ENCODE data around the gene SNRNP27. TPM values are rescaled to one million over a fixed set of nuclear protein-coding genes. Genes with fewer than 3 reads are reported as not detected.
"Not testable (repeated sequence)": the region's sequence is repeated elsewhere in the genome, so short reads cannot be mapped to it uniquely, and the experiment has no call there.

The SNRNP27 gene
- total and polyA plus RNA-seq, 11 donors, result 37.5 to 97.8 (median 55.0) TPM

DNA sequence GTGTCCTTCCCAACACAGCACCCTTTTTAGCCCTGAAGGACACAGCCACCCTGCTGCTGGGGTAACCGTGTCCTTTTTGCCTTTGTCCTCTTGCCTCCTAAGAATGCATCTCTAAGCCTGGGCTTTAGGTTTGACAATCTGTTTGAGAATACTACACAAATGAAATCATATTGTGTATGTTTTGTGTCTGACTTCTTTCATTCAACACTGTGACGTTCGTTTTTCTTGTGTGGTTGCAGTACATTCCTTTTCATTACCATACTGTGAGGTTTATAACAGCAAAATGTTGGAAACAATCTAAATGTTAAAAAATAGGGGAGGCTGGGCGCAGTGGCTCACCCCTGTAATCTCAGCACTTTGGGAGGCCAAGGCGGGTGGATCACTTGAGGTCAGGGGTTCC is 56.5 kb downstream of the SNRNP27 start:
- no peak overlapping the region for H3K4me3 ChIP-seq
- no peak for TF ChIP-seq CTCF (IDR thresholded peaks at IDR 0.05)
- no peak for TF ChIP-seq POLR2A (IDR thresholded peaks at IDR 0.05)
- DNase-seq (no peak), ATAC-seq (no peak)
- H3K9me3 ChIP-seq, result no peaks in the 10 kb centered on the region
- no peaks in the 10 kb centered on the region for H3K36me3 ChIP-seq
- no peaks in the 10 kb centered on the region for H3K27me3 ChIP-seq
- intact Hi-C loops (cut with DNase I), result no loop called here
- peaks cover 0 to 30% (median 0%) of the 10 kb centered on the region in 12 donors for H3K4me1 ChIP-seq
- WGBS, 4 donors, result 83 to 90% (median 89%) methylated on average over 5 of the region's 5 CpGs
- H3K27ac ChIP-seq, result no peak overlapping the region

DNA sequence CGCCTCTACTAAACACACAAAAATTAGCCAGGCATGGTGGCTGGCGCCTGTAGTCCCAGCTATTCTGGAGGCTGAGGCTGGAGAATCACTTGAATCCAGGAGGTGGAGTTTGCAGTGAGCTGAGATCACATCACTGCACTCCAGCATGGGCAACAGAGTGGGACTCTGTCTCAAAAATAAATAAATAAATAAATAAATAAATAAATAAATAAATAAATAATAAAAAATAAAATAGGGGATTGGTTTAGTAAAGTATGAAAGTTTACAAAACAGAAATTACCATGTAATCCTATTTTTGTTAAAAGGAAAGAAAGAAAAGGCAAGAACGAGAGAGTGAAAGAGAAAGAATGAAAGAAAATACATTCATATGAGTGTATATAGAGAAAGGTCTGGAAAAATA is 56.9 kb downstream of the SNRNP27 start:
- H3K27me3 ChIP-seq; H3K27ac ChIP-seq; intact Hi-C loops (cut with DNase I); ATAC-seq; H3K4me3 ChIP-seq; H3K9me3 ChIP-seq; DNase-seq; H3K36me3 ChIP-seq: not testable (repeated sequence)
- peaks cover 0 to 27% (median 0%) of the 10 kb centered on the region in 12 donors for H3K4me1 ChIP-seq
- 91 to 98% (median 97%) methylated on average over 3 of the region's 3 CpGs for WGBS, 4 donors

DNA sequence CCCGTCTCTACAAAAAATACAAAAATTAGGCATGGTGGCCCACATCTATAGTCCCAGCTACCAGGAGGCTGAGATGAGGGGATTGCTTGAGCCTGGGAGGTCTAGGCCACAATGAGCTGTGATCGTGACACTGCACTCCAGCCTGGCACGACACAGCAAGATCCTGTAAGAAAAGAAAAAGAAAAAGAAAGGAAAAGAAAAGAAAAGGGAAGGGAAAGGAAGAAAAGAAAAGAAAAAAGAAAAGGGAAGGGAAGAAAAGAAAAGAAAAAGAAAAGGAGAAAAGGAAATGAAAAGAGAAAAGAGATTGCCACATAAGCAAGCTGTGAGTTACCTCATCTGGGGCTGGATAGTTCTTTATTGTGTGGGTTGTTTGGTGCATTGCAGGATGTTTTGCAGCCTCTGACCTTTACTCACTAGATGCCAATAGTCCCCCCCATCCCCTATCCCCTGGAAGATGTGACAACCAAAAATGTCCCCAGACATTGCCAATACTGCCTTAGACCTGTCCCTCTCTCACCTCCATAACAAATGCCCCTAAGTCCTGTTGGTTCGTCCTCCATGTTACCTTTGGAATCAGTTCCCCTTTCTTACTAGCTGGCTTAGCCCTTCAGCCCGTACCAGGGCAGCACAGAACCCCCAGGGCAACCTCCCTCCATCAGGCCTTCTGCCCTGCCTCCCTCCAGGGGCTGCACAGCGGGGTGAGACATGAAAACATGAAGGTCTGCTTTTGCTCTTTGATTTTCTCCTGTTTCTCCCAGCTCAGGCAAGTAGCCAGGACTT is 58.8 kb downstream of the SNRNP27 start:
- 87 to 93% (median 91%) methylated on average over 6 of the region's 6 CpGs for WGBS, 4 donors
- H3K27ac ChIP-seq, result no peak overlapping the region
- no peak for ATAC-seq
- H3K36me3 ChIP-seq, result no peaks in the 10 kb centered on the region
- intact Hi-C loops (cut with DNase I), result no loop called here
- peaks cover 0 to 14% (median 0%) of the 10 kb centered on the region in 12 donors for H3K4me1 ChIP-seq
- no peaks in the 10 kb centered on the region for H3K9me3 ChIP-seq
- no peak for TF ChIP-seq POLR2A (IDR thresholded peaks at IDR 0.05)
- TF ChIP-seq CTCF (IDR thresholded peaks at IDR 0.05), result no peak
- H3K27me3 ChIP-seq, result no peaks in the 10 kb centered on the region
- no peak overlapping the region for H3K4me3 ChIP-seq
- DNase-seq, result no peak

DNA sequence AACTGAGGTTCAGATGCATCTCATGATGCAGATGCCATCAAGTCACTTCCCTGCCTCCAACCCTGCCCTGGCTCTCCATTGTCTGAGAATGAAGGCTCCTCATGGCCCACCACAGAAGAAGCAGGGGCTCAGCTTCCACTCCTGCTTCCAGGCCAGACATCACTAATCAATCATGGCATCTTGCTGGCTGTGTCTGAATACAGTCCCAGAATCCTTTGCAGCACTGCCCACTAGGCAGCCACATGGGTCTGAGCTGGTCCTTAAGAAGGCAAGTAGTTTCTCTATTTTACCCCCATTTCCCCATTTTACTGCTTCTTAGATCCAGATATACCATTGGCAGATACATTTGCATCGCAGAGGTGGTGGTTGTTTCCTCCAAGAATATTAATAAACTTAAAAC is 60.3 kb downstream of the SNRNP27 start:
- WGBS, 4 donors, result 85 to 100% (median 92%) methylated on average over 1 of the region's 1 CpG
- Histone ChIP-seq H3K4me3 (no peak overlapping the region), H3K9me3 (no peaks in the 10 kb centered on the region), H3K27ac (no peak overlapping the region), H3K4me1 (peaks cover 0 to 6% (median 0%) of the 10 kb centered on the region in 12 donors), H3K27me3 (no peaks in the 10 kb centered on the region), H3K36me3 (no peaks in the 10 kb centered on the region)
- DNase-seq, result no peak
- no peak for TF ChIP-seq POLR2A (IDR thresholded peaks at IDR 0.05)
- TF ChIP-seq CTCF (IDR thresholded peaks at IDR 0.05), result no peak
- no peak for ATAC-seq
- intact Hi-C loops (cut with DNase I), result no loop called here

Other genes starting within 250 kb of the SNRNP27 start
- gene ANXA4, start 151.8 kb upstream of the SNRNP27 start, total RNA-seq, result 10 to 100 TPM in 8 of 9 donors, 1 to 10 TPM in 1; 7.3 to 73.5 (median 22.2) TPM
- 10 to 100 TPM; 10.3 to 16.5 TPM for gene ANXA4, start 151.8 kb upstream of the SNRNP27 start, polyA plus RNA-seq
- 1 to 10 TPM; 4.4 to 7.2 (median 5.2) TPM for gene GMCL1, start 64.3 kb upstream of the SNRNP27 start, total RNA-seq
- 1 to 10 TPM; 1.8 to 5.0 TPM for gene GMCL1, start 64.3 kb upstream of the SNRNP27 start, polyA plus RNA-seq
- gene MXD1, start 21.2 kb downstream of the SNRNP27 start, total RNA-seq, result 10 to 100 TPM in 1 of 9 donors, 1 to 10 TPM in 8; 3.2 to 17.0 (median 5.1) TPM
- 1 to 10 TPM; 1.6 to 3.7 TPM for gene MXD1, start 21.2 kb downstream of the SNRNP27 start, polyA plus RNA-seq
- gene ASPRV1, start 67.7 kb downstream of the SNRNP27 start, total RNA-seq, result under 1 TPM in 8 of 9 donors, not detected in 1; 0.28 to 0.94 (median 0.56) TPM
- gene ASPRV1, start 67.7 kb downstream of the SNRNP27 start, polyA plus RNA-seq, result 1 to 10 TPM in 1 of 2 donors, under 1 TPM in 1; 0.50 to 1.4 TPM
- 100 to 1,000 TPM; 106 to 274 (median 199) TPM for gene PCBP1, start 193.5 kb downstream of the SNRNP27 start, total RNA-seq
- 100 to 1,000 TPM; 212 to 296 TPM for gene PCBP1, start 193.5 kb downstream of the SNRNP27 start, polyA plus RNA-seq